Measurements from ENCODE around the gene FLRT3.

- TF ChIP-seq EZH2 (IDR thresholded peaks at IDR 0.05; ENCODE audit: borderline replicate concordance), result no peak
- no peak for TF ChIP-seq CTCF (IDR thresholded peaks at IDR 0.05; ENCODE audit: poor library complexity)
Measured at GRCh38 chr20:14341801-14342200, 4.4 kb upstream of the FLRT3 start.
